H1 (cell line): Measurements from ENCODE around the gene ITGB2. TPM values are rescaled to one million over a fixed set of nuclear protein-coding genes. Genes with fewer than 3 reads are reported as not detected.

ENCODE experiments used
- CTCF ChIA-PET: fragments of 300-600 bp; sonication (Branson Sonifier 250); formaldehyde crosslinking; loops from one replicate; lab custom pipeline; 2021; ENCODE audit not compliant: partially characterized antibody; lab: Charles Lee
- POLR2A ChIA-PET: fragments of 300-600 bp; sonication (Branson Sonifier 250); formaldehyde crosslinking; loops from one replicate; lab custom pipeline; 2021; ENCODE audit warnings: inconsistent platforms; ENCODE audit not compliant: partially characterized antibody; lab: Charles Lee
- DNase-seq, 2 experiments: peaks; one replicate each; pipeline versions ENCODE4 v3.0.0 to v3.0.0-alpha.2; 2010 to 2022; ENCODE audit warnings: low spot score in 2 of 2, low read depth in 1 of 2, mixed read lengths in 1 of 2
- FAIRE-seq: peaks from 2 replicates; lab custom pipeline; 2011; peaks lifted over from hg19 to GRCh38; lab: Jason Lieb, UNC
- H2AFZ ChIP-seq: 2 replicates; pipeline ENCODE4 v1.8.1; 2012; ENCODE audit warnings: low read length, inconsistent platforms
- H2AK5ac ChIP-seq: 2 replicates; pipeline ENCODE4 v1.6.1; 2013; ENCODE audit warnings: low read depth, low read length
- H2BK120ac ChIP-seq: replicated peaks from 2 replicates; pipeline ENCODE3; 2013; ENCODE audit warnings: low read depth, low read length, inconsistent platforms
- H2BK12ac ChIP-seq: 2 replicates; pipeline ENCODE4 v1.6.1; 2013; ENCODE audit warnings: low read depth, low read length
- H2BK15ac ChIP-seq: 2 replicates; pipeline ENCODE4 v1.6.1; 2013; ENCODE audit warnings: low read length
- H2BK20ac ChIP-seq: 2 replicates; pipeline ENCODE4 v1.6.1; 2013; ENCODE audit warnings: low read length
- H2BK5ac ChIP-seq: 2 replicates; pipeline ENCODE4 v1.6.1; 2013; ENCODE audit warnings: low read depth, low read length
- H3K14ac ChIP-seq: 2 replicates; pipeline ENCODE4 v1.6.1; 2013; ENCODE audit warnings: inconsistent platforms; ENCODE audit not compliant: insufficient read length
- H3K18ac ChIP-seq: 2 replicates; pipeline ENCODE4 v1.6.1; 2013; ENCODE audit warnings: low read length; ENCODE audit errors: extremely low read depth
- H3K23ac ChIP-seq: 2 replicates; pipeline ENCODE4 v1.6.1; 2013; ENCODE audit warnings: inconsistent platforms; ENCODE audit not compliant: insufficient read length
- H3K23me2 ChIP-seq: 2 replicates; pipeline ENCODE4 v1.6.1; 2013; ENCODE audit warnings: low read depth, low read length
- H3K27ac ChIP-seq: 2 replicates; pipeline ENCODE4 v1.6.1; 2011; ENCODE audit warnings: low read depth, low read length, inconsistent platforms
- H3K27me3 ChIP-seq, 4 experiments: replicated peaks in 1 of 4; 1 replicate in 1 of 4; 2 replicates in 3 of 4; pipeline versions ENCODE4 v1.6.1 to v1.8.1; 2011 to 2013; ENCODE audit warnings: low read length in 3 of 4, mild to moderate bottlenecking in 3 of 4, inconsistent platforms in 2 of 4, mixed read lengths in 2 of 4, moderate library complexity in 1 of 4; ENCODE audit not compliant: control insufficient read depth in 3 of 4, insufficient read depth in 3 of 4; ENCODE audit errors: extremely low read depth in 1 of 4
- H3K36me3 ChIP-seq, 4 experiments: 2 replicates each; pipeline versions ENCODE4 v1.6.1 to v1.8.1; 2011 to 2013; ENCODE audit warnings: mild to moderate bottlenecking in 4 of 4, low read length in 3 of 4, moderate library complexity in 2 of 4, control low read depth in 1 of 4, inconsistent platforms in 1 of 4; ENCODE audit not compliant: insufficient read depth in 4 of 4, control insufficient read depth in 2 of 4
- H3K4ac ChIP-seq: replicated peaks from 2 replicates; pipeline ENCODE3; 2013; ENCODE audit warnings: low read length, low read depth, mixed read lengths, inconsistent platforms; ENCODE audit not compliant: insufficient read length
- H3K4me1 ChIP-seq, 4 experiments: replicated peaks in 1 of 4; 1 replicate in 1 of 4; 2 replicates in 3 of 4; pipeline versions ENCODE4 v1.6.1 to v1.8.1; 2011 to 2013; ENCODE audit warnings: low read length in 3 of 4, inconsistent platforms in 2 of 4, mixed read lengths in 1 of 4; ENCODE audit not compliant: insufficient read depth in 4 of 4, control insufficient read depth in 3 of 4
- H3K4me2 ChIP-seq, 2 experiments: 2 replicates each; pipeline versions ENCODE4 v1.6.1 to v1.8.1; 2011 to 2013; ENCODE audit warnings: low read depth in 2 of 2, low read length in 2 of 2, control low read depth in 1 of 2, inconsistent platforms in 1 of 2, mild to moderate bottlenecking in 1 of 2; ENCODE audit not compliant: insufficient read depth in 1 of 2
- H3K4me3 ChIP-seq, 4 experiments: fragments of 200-600, 300-600 bp in 1 of 4; sonication (generic), shearing (Covaris generic), sonication (Bioruptor Twin) in 1 of 4; 2 replicates each; pipeline versions ENCODE4 v1.5.1 to v1.8.1; 2011 to 2016; ENCODE audit warnings: low read length in 4 of 4, low read depth in 3 of 4, control low read depth in 2 of 4, inconsistent platforms in 2 of 4, mild to moderate bottlenecking in 2 of 4, mixed read lengths in 1 of 4, moderate library complexity in 1 of 4; ENCODE audit not compliant: insufficient read depth in 2 of 4; ENCODE audit errors: extremely low read depth in 1 of 4
- H3K56ac ChIP-seq: replicated peaks from 2 replicates; pipeline ENCODE3; 2013; ENCODE audit warnings: low read depth, mild to moderate bottlenecking, mixed read lengths, low read length, inconsistent platforms; ENCODE audit not compliant: insufficient read length
- H3K79me1 ChIP-seq: 2 replicates; pipeline ENCODE4 v1.6.1; 2013; ENCODE audit warnings: low read depth, low read length, control low read depth
- H3K79me2 ChIP-seq, 2 experiments: 2 replicates each; pipeline versions ENCODE4 v1.6.1 to v1.8.1; 2012 to 2013; ENCODE audit warnings: low read length in 2 of 2, mild to moderate bottlenecking in 2 of 2, inconsistent platforms in 1 of 2; ENCODE audit not compliant: insufficient read depth in 2 of 2, control insufficient read depth in 1 of 2
- H3K9ac ChIP-seq, 4 experiments: replicated peaks in 1 of 4; 1 replicate in 1 of 4; 2 replicates in 3 of 4; pipeline versions ENCODE4 v1.6.1 to v1.8.1; 2011 to 2013; ENCODE audit warnings: low read depth in 3 of 4, low read length in 3 of 4, control low read depth in 2 of 4, mild to moderate bottlenecking in 2 of 4, moderate library complexity in 2 of 4, inconsistent platforms in 1 of 4; ENCODE audit errors: extremely low read depth in 1 of 4
- H3K9me3 ChIP-seq, 2 experiments: 2 replicates each; pipeline versions ENCODE4 v1.6.1 to v1.8.1; 2012 to 2013; ENCODE audit warnings: mild to moderate bottlenecking in 2 of 2, moderate library complexity in 2 of 2, control low read depth in 1 of 2, inconsistent platforms in 1 of 2, low read depth in 1 of 2, low read length in 1 of 2, mixed read lengths in 1 of 2; ENCODE audit not compliant: insufficient read depth in 2 of 2
- H4K20me1 ChIP-seq, 2 experiments: replicated peaks in 1 of 2; 2 replicates each; pipeline versions ENCODE3 to v1.8.1; 2011 to 2013; ENCODE audit warnings: inconsistent platforms in 2 of 2, low read length in 2 of 2, mild to moderate bottlenecking in 1 of 2; ENCODE audit not compliant: insufficient read depth in 2 of 2, control insufficient read depth in 1 of 2
- H4K5ac ChIP-seq: 2 replicates; pipeline ENCODE4 v1.6.1; 2013; ENCODE audit warnings: low read length, low read depth, mixed read lengths, inconsistent platforms; ENCODE audit not compliant: insufficient read length
- H4K8ac ChIP-seq: 2 replicates; pipeline ENCODE4 v1.8.0; 2013; ENCODE audit warnings: mild to moderate bottlenecking, moderate library complexity, low read length, inconsistent platforms; ENCODE audit not compliant: insufficient read depth; ENCODE audit errors: extremely low read depth
- H4K91ac ChIP-seq: replicated peaks from 2 replicates; pipeline ENCODE3; 2013; ENCODE audit warnings: low read length, mixed read lengths, inconsistent platforms; ENCODE audit not compliant: insufficient read length
- ATF2 ChIP-seq: IDR thresholded peaks from 2 replicates; pipeline ENCODE4 v1.6.1; 2012; ENCODE audit warnings: low read length, inconsistent platforms
- CEBPB ChIP-seq: IDR thresholded peaks from 2 replicates; pipeline ENCODE4 v1.6.1; 2012; ENCODE audit warnings: low read depth, low read length
- CHD2 ChIP-seq: IDR thresholded peaks from 2 replicates; pipeline ENCODE4 v1.6.1; 2012; ENCODE audit warnings: low read length, improper control_type of control experiment
- EP300 ChIP-seq, 2 experiments: IDR thresholded peaks; 1 replicate in 1 of 2; 2 replicates in 1 of 2; pipeline ENCODE4 v1.6.1; 2011 to 2012; ENCODE audit warnings: low read depth in 2 of 2, low read length in 2 of 2, mild to moderate bottlenecking in 2 of 2, borderline replicate concordance in 1 of 2, inconsistent platforms in 1 of 2, moderate library complexity in 1 of 2
- FOSL1 ChIP-seq: IDR thresholded peaks from 2 replicates; pipeline ENCODE4 v1.6.1; 2011; ENCODE audit warnings: mild to moderate bottlenecking, low read depth, low read length, moderate library complexity; ENCODE audit not compliant: insufficient read depth
- RBBP5 ChIP-seq: IDR thresholded peaks from 2 replicates; pipeline ENCODE4 v1.7.1; 2012; ENCODE audit warnings: low read depth, mild to moderate bottlenecking, inconsistent platforms, low read length, moderate library complexity, borderline replicate concordance
- RNF2 ChIP-seq: fragments of 200-900, 300-1000 bp; sonication (generic); IDR thresholded peaks from 2 replicates; pipeline ENCODE4 v1.7.1; 2016; ENCODE audit warnings: borderline replicate concordance, low read depth, mild to moderate bottlenecking, antibody characterized with exemption, low read length; ENCODE audit not compliant: poor library complexity, severe bottlenecking; ENCODE audit errors: missing control alignments
- SIN3A ChIP-seq, 2 experiments: IDR thresholded peaks in 1 of 2; conservative IDR thresholded peaks in 1 of 2; 2 replicates each; pipeline ENCODE4 v1.6.1; 2011 to 2012; ENCODE audit warnings: low read length in 2 of 2, improper control_type of control experiment in 1 of 2, low read depth in 1 of 2, mild to moderate bottlenecking in 1 of 2
- SIRT6 ChIP-seq: IDR thresholded peaks from one replicate; pipeline ENCODE4 v1.7.1; 2012; ENCODE audit warnings: low read length, inconsistent platforms
- SP2 ChIP-seq: IDR thresholded peaks from 2 replicates; pipeline ENCODE4 v1.6.1; 2012; ENCODE audit warnings: mild to moderate bottlenecking, low read length, inconsistent platforms
- WGBS, 2 experiments: shearing (Covaris generic) in 1 of 2; methylation state at CpG; one replicate each; pipeline versions ENCODE4 v1.1.6 to v1.1.7; 2013 to 2015; ENCODE audit warnings: low lambda C conversion rate in 2 of 2, mixed read lengths in 2 of 2, inconsistent platforms in 1 of 2, low coverage in 1 of 2, missing lambda C conversion rate in 1 of 2; ENCODE audit not compliant: insufficient replicate concordance in 2 of 2, insufficient coverage in 1 of 2, insufficient read length in 1 of 2; ENCODE audit errors: extremely low coverage in 1 of 2, missing lambda C conversion rate in 1 of 2; 5-methylcytosine and 5-hydroxymethylcytosine counted together
- polyA plus RNA-seq, 7 experiments: library from polyadenylated mRNA; depleted of rRNA in 3 of 7; stranded (reverse) in 5 of 7; unstranded in 2 of 7; fragments of >200 nt in 5 of 7; fragments of 200-250 nt in 2 of 7; gene quantifications; 1 replicate in 5 of 7; 2 replicates in 1 of 7; 4 replicates in 1 of 7; pipeline versions ENCODE4 v1.2.1 to v1.2.3, GENCODE V29; 2011 to 2013; ENCODE audit warnings: missing spikeins in 2 of 7, mixed read lengths in 2 of 7
- total RNA-seq: library from RNA; stranded (reverse); fragmentation: NEBNext Ultra II Directional; extraction: Animal tissue kit (Norgen Biotek cat#: 25700); gene quantifications from 2 replicates; pipeline ENCODE4 v1.2.1, GENCODE V29; 2021

Gene ITGB2
- total and polyA plus RNA-seq, 2 of the 8 experiments (the other 6 are each of a cell fraction or from before 2014, with no cell fraction given), result 0.24 to 0.63 TPM

- H3K79me1 ChIP-seq, result 0 out of 2 replicates have a peak, but pooled peaks cover 3% of the 10 kb centered on the region
- no peak overlapping the region for H2BK20ac ChIP-seq
- no peak overlapping the region for H4K5ac ChIP-seq
- WGBS, 2 experiments, result 88% methylated on average over 9 of the region's 10 CpGs; no CpG with 5 or more reads in 1 of the 2 experiments
- no peak overlapping the region for H4K8ac ChIP-seq
- DNase-seq (no peak), FAIRE-seq (no peak)
- no peak overlapping the region for H3K14ac ChIP-seq
- H3K27me3 ChIP-seq, result peaks cover 14 to 71% (median 53%) of the 10 kb centered on the region in 4 experiments
- H3K23me2 ChIP-seq, result peaks cover 4% of the 10 kb centered on the region
- H3K79me2 ChIP-seq, result no peaks in the 10 kb centered on the region
- H3K23ac ChIP-seq, result no peak overlapping the region
- no peak overlapping the region for H3K56ac ChIP-seq
- no peak overlapping the region for H2AFZ ChIP-seq
- no peak overlapping the region for H3K27ac ChIP-seq
- no peak overlapping the region for H3K4me3 ChIP-seq
- no peak overlapping the region; the same call in 1 of the 2 replicates for H3K18ac ChIP-seq
- POLR2A ChIA-PET, result no interaction called here
- no peak overlapping the region for H2BK12ac ChIP-seq
- H3K4ac ChIP-seq, result no peak overlapping the region
- CTCF ChIA-PET, result interaction anchor here (0.6 kb wide), 1 partner anchor 32 kb away, joined by 3 read pairs; no protein-coding TSS in a partner anchor
- no peak overlapping the region for H4K91ac ChIP-seq
- no peaks in the 10 kb centered on the region for H3K9me3 ChIP-seq
- no peak overlapping the region for H2BK5ac ChIP-seq
- H2AK5ac ChIP-seq, result no peak overlapping the region
- H4K20me1 ChIP-seq, result peaks cover 0 to 3% of the 10 kb centered on the region in 2 experiments
- no peak overlapping the region for H3K4me2 ChIP-seq
- H3K9ac ChIP-seq, result no peak overlapping the region
- no peak overlapping the region for H2BK120ac ChIP-seq
- H3K4me1 ChIP-seq, result peaks cover 0 to 27% (median 18%) of the 10 kb centered on the region in 4 experiments; a peak in 6 of 7 replicates
- H2BK15ac ChIP-seq, result no peak overlapping the region
- H3K36me3 ChIP-seq, result no peaks in the 10 kb centered on the region
- TF ChIP-seq FOSL1 (no peak), ATF2 (no peak), RBBP5 (no peak), SIN3A (conservative IDR thresholded peaks at IDR 0.05 in 1 of 2, IDR thresholded peaks at IDR 0.05 in 1 of 2; ENCODE audit: low read depth in 1 of 2, low read length in 2 of 2) (no peak), SP2 (no peak), SIRT6 (no peak), CEBPB (no peak), CHD2 (no peak), EP300 (IDR thresholded peaks at IDR 0.05; ENCODE audit: borderline replicate concordance in 1 of 2, low read depth in 2 of 2, low read length in 2 of 2) (no peak), RNF2 (no peak)
Observed at GRCh38 chr21:44924606-44925377, 4.1 kb upstream of the ITGB2 start.
